NCI-H510A treated with DMSO at 0.1 percent for 48 hours (cell line): Measurements from ENCODE around the gene CTTN.
"Not testable (repeated sequence)": the region's sequence is repeated elsewhere in the genome, so short reads cannot be mapped to it uniquely, and the experiment has no call there.

Source experiments
- DNase-seq: peaks from one replicate; lab custom pipeline; 2025; lab: John Stamatoyannopoulos, UW

CTTN gene

DNA sequence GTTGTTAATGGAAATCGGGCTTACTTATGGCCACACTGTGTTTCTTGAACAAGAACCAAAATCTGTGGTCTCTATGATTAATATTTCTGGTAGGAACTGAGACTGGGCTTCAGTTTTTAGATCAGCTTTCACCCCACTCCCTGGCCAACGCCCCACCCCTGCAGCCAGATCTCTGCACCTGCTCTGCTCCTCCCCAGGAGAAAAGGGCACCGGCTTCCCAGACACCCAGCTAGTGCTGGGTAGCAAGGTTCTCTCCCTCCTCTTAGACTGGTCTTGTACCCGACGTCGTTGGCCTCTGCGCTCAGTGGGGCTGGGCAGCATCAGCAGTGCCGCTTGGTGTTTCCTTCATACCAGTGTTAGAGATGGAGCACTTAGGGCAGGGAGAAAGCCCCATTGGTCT, 17.0 kb upstream of the CTTN start:
- DNase-seq = no peak

DNA sequence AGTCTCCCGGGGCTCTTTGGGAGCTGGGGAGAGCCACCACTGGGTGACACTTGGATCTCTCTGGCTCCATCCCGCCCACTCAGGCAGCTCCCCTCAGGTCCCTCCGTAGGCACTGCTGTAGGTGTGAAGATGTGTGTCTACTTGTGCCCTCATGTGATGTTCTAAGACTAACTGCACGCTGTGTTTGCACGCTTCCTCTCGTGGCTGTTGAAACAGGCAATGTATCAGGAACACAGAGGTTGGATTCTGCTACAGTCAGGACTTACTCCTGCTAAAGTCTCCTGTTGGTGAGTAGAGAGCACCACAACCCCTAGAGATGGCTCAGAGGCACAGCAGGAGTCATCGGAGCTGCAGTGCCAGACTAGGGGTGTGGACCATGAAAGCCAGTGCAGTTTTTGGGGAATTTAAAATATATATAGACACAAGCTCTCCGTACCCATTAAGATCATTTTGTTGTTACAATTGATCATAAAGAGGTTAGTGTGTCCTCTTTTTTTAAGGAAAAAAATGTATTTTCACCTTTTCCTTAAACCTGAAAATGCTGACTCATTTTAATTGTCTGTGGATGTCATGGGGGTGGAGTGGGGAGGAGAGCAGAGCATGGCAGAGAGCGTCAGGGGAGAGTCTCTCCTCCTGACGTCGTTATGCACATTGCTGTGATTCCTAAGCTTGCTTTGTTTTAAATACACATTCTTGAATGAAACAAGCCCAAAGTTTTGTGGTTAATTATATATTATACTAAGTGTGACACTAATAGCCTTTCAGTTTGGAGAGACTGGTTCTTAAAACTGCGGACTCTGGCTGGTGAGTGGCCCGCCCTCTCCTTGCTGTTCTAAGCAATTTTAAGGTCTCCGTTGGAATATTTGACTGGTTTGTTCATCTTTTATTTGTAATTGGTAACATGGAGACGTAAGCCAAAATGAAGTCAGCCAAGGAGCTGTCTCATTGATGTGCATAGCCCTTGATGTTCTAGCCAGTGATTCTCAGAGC, 16.2 kb upstream of the CTTN start:
- DNase-seq = no peak

DNA sequence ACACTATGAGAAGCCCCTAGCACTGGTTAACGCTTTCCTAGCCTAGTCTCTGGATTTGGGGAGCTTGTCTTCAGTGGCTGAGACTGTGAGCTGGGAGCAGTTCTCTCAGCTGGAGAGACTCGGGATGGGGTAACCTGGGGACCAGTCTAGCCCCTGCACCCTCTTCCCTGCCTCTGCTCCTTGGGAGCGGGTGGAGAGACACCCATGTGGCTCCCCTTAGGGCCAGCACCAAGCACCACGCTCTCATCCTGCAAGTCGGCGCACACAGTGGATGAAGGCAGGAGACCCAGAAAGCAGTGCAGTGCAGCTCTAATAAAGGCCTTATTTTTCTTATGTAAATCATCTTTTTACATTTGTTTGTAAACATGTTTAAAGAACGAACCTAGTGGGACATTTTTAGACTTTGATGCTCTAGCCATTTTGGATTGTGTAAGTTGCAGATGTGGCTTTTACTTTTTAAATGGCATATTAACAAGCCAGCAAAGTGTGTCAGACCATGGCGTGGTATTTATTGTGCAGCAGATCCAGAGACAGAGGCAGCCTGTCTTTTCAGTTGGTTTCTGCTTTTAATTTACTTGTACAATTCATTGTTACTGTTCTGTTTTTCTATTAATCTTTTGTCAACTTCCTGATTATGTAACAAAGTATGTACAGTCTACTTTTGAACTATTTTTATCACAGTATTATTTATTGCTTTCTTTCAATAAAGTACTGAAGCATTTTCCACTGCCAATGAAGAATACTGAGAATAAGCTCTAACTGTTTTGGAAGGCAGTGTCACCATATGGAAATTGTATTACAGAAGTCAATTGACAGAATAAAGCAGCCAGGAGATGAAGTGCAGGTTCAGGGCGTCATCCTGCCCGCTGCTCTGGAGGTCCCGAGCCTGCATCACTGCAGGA, 14.4 kb upstream of the CTTN start:
- DNase-seq = no peak

DNA sequence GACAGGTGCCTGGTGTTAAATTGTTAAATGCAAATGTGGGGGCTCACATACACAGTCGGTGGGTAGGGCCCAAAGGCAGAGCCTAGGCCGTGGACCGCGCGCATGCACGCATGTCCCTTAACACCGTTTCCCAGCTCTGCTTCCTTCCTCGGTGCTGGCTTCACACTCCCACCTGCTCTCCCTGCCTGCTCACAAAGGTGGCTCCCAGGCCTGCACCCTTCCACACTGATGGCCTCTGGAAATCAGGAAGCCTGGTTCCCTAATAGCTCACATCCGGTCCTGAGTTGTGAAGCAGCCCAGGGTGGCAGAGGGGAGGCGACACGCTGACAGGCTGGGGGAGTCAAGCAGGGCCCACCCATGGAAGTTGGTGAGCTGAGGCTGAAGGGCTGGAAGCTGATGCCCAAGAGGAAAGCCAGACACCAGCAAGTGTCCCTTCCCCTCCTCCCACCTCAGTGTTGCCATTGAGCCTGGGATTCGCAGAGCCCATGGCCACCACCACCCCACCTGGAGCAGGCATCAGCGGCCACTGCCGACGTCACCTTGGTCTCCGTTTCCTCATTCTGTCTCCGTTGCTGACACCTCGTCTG, 13.7 kb upstream of the CTTN start:
- no peak for DNase-seq

DNA sequence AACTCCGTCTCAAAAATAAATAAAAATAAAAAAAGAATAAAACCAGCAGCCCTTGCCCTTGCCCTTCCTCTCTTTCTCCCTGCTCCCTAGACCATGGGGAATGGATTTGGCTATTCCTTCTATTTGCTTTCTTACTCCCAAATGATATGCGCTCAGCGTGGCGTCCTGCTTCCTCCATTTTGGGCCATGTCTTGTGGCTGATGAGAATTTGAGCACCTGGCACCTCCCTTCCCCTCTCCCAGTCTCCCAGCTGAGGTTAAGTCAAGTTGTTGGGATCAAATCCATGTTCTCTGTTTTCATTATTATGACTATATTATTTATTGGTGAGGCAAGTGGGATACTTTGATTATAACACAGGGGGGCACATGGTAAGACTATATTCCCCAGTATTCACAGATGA, 10.8 kb upstream of the CTTN start:
- DNase-seq = no peak

DNA sequence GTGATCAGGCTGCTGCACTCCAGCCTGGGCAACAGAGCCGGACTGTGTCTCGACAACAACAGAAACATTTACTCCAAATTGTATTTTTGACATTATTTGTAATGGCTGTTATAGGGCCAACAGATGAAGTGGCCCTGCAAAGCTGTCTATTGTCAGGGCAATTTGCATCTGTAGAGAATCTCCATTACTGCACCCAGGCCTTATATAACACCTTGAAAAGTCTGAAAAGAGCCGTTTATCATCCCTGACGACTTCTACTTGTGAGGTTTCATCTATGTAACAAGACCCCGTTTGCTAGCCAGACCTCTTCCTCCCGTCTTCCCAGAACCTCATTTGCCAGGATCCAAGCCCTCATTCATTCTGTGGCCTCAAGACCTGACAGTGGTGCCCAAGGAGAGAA, 9.1 kb upstream of the CTTN start:
- DNase-seq = no peak

DNA sequence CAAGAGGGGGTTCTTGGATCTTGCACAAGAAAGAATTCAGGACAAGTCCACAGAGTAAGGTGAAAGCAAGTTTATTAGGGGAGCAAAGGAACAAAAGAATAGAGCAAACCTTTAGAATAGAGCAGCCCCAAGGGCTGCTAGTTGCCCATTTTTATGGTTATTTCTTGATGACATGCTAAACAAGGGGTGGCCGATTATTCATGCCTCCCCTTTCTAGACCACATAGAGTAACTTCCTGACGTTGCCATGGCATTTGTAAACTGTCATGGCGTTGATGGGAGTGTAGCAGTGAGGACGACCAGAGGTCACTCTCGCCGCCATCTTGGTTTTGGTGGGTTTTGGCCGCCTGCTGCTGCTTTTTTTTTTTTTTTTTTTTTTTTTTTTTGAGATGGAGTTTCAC, 7.4 kb upstream of the CTTN start:
- not testable (repeated sequence) for DNase-seq

DNA sequence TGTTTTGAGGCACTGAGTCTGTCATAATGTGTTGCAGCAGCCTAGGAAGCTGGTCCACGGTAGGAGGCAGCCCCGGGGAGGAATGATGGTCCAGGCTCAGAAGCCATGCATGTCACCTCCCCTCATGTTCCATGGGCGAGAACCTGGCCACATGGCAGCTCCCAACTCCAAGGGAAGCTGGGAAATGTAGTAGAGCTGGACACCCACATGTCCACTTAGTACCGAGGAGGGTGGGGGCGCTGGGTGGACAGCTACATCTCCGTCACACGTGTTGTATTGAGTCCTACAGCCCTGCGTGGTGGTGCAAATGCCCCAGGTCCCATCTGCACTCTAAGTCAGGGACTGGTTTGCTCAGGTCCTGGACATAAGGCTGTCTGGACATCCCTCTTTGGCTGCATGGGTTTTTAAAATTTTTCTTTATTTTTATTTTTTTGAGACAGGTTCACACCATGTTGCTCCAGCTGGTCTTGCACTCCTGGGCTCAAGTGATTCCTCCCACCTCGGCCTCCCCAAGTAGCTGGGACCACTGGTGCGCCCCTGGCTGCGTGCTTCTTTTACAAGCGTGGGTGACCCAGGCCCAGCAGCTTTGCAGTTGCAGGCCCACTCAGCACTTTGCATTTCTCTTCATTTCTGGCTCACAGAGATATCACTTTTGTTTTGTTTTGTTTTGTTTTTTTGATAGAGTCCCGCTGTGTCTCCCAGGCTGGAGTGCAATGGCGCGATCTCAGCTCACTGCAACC, 3.9 kb upstream of the CTTN start:
- no peak for DNase-seq

DNA sequence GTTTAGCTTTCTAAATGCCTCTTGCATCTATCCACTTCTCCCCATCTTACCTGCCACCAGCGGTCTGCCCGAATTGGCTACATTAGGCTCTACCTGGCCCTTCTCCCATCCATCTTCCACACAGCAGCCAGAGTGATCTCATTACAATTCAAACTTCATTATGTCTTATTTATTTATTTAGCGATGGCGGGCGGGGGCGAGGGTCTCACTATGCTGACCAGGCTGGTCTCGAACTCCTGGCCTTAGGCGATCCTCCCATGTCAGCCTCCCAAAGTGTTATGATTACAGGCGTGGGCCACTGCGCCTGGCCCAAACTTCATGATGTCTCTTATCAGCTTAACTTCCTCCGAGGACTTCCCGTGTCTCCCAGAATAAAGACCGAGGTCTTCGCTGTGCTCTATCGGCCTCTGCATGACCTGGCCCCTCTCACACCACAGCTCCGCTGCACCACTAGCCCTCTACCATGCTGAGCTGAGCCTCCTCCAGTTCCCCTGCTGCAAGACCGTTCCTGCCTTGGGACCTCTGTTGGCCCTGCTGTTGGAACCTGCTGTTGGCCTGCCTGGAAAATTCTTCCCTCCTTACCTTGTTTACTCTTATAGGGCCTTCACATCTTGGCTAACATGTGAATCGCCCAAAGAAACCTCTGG, 870 bp upstream of the CTTN start:
- peak; percentile 53 for DNase-seq

DNA sequence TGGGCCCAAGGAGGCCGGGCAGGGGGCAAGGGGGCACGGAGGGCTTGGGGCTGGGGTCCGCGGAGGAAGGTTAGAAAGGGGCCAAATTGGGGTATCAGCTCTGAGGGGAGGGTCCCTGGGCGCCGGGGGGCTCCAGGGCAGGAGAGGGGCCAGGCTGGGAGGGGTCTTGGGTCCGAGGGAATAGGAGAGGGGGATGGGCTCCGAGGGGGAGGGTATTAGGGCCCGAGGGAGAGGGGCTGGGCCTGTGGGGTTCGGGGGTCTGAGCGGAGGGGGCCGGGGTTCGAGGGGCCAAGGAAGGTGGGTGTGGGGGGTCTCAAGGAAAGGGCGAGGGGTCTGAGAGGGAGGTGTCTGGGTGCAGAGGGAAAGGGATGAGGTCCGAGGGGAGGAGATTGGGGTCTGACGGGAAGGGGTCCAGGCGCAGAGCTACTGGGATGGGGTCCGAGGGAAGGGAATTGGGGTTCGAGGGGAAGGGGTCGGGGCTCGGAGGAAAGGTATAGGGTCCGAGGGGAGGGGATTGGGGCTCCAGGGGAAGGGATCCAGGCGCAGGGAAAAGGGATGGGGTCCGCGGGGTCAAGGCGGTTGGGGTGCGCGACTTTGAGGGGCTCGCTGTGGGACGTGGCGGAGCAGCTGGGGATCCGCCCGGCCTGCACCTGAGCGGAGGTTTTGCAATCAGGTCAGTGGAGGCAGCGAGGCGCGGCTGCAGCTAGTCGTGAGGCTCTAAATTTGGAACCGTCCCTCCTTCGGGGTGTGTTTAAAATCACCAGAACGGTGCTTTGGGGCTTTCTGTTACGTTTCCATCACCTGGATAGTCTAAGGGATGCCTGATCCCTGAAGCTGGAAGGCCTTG, 728 bp downstream of the CTTN start:
- DNase-seq = no peak

DNA sequence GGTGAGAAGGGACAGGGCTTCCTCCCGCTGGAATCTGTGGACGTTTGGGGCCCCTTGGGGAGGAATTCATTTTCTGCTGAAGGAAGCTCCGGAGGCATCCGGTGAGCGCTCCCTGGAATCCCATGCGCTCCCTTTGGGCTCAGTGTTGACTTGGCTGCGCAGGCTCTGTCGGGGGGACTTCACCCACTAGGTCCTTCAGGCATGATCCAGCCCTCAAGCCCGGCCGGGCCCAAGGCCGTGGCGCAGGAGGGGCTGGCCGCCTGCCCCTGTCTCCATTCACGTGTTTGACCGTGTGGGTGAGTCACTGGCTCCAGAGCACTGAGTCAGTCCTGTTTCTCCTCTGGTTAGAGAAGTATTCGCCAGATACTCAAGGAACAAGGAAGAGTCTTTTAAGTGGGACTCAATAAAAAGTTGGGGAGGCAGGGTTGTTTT, 1.4 kb downstream of the CTTN start:
- no peak for DNase-seq

DNA sequence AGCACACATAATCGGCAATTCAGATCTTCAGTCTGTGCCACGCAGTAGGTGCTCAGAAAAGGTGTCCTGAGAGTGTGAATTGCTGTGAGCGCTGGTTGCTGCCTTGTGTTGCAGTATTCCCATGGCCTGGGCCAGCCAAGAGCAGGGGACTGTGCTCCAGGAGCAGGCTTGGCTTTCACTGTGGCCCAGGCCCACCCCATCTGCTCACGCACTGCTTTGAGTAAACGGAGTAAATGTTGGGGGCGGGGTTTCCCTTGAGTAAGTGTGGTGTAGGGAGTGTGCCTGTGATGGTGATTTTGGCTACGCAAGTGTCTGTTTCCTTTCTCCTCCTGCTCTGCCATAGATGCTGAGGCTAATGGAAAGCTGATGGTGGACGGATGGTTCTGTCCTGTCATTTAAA, 2.3 kb downstream of the CTTN start:
- DNase-seq = no peak

DNA sequence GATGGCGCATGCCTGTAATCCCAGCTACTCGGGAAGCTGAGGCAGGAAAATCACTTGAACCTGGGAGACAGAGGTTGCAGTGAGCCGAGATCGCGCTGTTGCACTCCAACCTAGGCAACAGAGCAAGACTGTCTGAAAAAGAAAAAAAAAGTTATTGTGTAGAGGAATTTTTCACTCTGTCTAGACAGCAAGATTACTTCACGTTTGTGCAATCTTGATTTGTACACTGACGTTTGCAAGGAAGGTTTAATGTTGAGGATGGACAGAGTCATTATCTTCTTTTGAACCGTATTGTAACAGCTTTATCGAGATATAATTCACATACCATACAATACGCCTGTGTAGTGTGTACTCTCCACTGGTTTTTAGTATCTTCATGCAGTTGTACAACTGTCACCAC, 3.7 kb downstream of the CTTN start:
- no peak for DNase-seq

DNA sequence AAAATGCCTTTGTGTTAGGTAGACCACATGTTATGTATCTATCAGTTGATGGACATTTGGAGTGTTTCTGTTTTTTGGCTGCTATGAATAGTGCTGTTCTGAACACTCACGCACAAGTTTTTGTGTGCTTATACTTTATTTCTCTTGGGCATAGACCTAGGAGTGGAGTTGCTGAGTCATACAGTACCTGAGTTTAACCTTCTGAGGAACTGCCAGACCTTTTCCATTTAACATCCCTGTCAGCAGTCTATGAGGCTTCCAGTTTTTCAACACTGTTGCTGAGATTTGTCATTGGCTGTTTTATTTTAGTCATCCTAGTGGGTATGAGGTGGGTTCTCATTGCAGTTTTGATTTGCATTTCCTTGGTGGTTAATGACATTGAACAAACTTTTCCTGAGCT, 4.4 kb downstream of the CTTN start:
- DNase-seq = no peak

DNA sequence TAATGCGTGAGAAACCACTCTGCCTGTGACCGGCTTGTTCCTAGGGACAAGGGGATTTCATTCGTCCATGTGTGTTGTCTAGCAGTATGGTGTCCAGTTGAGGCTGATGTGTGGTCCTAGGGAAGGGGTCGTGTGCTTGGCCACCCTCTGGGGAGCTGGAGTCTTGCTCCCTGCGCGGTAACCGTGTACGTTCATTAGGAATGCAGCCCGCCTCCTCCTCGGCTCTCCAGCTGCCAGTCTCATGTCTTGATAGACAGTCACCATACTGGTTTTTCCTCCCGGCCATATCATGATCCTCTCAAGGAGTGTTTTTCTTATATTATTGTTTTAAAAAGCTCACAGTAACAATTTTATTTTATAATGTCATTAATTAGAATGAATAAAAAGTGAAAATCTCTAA, 5.9 kb downstream of the CTTN start:
- no peak for DNase-seq

DNA sequence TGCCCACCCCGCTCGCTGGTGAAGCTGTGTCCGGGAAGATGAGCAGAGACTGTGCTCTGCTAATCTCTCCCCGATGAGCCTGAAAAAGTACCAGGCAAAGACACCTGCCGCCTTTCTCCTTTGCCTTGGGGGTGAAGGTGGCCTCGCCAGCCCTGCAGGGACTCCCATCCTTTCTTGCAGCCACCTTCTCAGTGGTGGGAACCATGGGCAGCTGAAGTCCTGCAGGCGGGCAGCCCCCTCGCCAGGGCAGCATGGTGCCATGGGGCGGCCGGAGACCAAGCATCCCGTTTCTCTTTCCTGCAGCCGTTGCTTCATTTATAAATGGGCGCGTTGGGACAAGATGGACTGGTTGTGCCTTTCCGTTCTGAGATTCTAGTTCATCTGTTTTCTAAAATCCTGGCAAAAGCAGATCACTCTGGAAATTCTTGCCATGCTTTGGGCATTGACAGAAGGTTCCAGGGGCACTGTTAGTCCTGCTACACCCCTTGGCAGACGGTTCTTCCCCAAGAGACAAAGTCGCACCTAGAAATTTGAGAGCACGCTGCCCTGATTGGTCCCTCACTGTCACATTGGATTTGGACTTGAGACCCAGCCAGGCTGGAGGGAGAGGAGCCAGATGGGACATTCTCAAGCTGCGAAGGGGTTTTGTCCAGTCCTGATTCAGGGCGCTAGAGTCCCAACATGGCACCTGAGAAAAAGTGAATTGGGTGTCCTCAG, 7.5 kb downstream of the CTTN start:
- DNase-seq = no peak

DNA sequence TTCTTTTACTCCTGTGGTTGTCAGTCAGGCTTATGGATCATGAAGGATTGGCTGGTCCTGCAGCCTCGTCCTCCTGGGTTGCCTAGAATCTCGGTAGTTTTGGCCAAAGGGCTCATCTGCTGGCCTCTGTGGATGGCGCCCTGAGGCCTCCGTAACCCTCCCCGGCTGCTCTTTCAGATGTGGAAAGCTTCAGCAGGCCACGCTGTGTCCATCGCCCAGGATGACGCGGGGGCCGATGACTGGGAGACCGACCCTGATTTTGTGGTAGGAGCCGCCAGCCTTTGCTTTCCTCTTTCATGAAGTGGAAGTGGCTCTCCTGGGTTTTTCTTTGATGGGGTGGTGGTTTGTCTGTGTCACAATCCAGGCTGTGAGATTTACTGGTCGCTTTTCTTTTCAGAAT, 8.8 kb downstream of the CTTN start:
- DNase-seq = no peak

DNA sequence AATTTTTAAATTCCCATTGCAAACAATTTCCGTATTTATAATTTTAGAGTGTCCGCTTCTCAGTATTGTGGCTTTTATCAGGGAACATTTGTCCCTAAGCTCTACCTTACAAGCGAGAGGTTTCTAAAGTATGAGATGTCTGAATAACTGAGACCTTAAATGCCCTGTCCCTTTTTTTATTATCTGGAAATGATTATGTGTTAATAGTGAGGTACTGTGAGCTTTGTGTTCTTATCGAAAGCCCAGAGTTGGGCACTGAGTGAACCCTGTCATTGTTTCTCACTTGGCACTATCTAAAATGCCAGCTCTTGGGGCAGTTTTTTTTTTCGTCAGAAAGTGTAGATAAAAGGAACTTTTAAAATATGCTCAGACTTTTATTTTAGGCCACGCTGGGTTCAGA, 9.5 kb downstream of the CTTN start:
- no peak for DNase-seq

DNA sequence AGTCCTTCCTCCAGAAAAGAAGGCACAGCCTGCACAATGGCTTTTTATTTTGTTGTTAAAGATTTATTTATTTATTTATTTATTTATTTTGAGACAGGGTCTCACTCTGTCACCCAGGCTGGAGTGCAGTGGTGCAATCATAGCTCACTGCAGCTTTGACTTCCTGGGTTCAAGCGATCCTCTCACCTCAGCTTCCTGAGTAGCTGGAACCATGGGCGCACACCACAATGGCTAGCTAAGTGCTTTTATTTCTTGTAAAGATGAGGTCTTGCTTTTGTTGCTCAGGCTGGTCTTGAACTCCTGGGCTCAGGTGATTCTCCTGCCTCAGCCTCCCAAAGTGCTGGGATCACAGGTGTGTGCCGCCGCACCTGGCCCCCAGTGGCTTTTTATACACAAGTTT, 10.0 kb downstream of the CTTN start:
- not testable (repeated sequence) for DNase-seq

DNA sequence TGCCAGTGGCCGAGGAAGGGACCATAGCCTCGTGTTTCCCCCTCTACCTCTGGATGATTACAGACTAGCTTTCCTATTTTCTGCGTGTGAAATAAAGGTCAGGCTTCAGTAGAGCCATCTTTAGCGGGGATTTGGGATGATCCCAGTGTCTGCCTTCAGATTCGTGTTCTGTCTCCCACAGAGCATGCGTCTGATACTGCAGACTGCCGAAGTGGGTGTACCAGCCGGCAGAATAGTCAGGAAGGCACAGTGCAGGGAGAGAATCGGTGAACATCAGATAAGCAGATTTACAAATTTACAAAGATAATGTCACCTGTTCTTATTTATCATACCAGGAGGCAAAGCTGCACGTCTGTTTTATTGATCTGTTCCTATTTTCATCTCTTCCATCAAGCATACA, 11.1 kb downstream of the CTTN start:
- DNase-seq = no peak
